Choroid plexus epithelial cell (primary cell): ENCODE results near the gene PPP1R37.
A peak's percentile ranks its signal among the peaks of the same experiment; 100 is the strongest.

Source experiments
- DNase-seq: peaks from one replicate; pipeline ENCODE4 v3.0.0-alpha.2; 2010; ENCODE audit warnings: low read depth
- H3K4me3 ChIP-seq: 2 replicates; pipeline ENCODE4 v1.5.1; 2011; ENCODE audit warnings: low read depth, mild to moderate bottlenecking, control low read depth, low read length, moderate library complexity
- CTCF ChIP-seq: conservative IDR thresholded peaks from 2 replicates; pipeline ENCODE4 v1.5.1; 2011; ENCODE audit warnings: low read depth, mild to moderate bottlenecking, control low read depth, inconsistent platforms, low read length, moderate library complexity

Gene PPP1R37

DNA sequence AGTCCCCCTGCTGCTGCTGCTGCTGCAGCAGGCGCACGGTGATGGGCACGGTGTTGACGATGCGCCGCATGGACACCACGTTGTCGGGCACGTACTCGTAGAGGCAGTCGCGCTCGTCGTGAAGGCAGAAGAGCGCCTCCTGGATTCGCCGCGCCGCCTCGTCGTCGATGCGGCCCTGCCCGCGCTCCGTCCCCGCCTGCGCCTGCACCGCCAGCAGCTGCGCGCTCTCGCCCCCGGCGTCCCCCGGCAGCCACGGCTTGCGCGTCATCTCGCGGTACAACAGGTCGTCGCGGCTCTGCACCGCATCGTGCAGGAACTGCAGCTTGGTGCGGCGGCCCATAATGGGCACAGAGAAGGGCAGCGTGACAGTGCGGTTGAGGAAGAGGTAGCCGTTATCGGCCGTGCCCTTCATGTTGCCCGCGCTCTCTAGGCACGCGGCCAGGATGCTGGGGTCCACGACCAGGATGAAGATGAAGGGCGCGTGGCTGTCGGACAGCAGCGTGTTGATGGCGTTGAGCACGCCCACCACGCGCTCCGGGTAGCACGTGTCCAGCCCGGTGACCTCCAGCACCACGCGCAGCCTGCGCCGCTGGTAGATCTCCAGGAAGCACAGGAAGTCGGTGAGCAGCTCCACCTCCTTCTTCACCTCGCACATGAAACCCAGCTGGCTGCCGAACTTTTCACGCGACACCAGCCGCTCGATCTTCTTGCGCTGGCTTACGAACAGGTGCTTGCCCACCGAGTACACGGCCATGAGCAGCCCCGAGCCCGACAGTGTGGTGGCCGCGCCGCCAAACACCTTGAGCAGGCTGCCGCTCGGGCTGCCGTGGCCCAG lies 59.7 kb downstream of the PPP1R37 start:
- peak; percentile 2 for TF ChIP-seq CTCF
- H3K4me3 ChIP-seq, result no peak overlapping the region
- peak; percentile 78 for DNase-seq

- no peak overlapping the region for H3K4me3 ChIP-seq
- peak; percentile 75 for DNase-seq
Observed at GRCh38 chr19:45153339-45154063, 60.5 kb downstream of the PPP1R37 start.

DNA sequence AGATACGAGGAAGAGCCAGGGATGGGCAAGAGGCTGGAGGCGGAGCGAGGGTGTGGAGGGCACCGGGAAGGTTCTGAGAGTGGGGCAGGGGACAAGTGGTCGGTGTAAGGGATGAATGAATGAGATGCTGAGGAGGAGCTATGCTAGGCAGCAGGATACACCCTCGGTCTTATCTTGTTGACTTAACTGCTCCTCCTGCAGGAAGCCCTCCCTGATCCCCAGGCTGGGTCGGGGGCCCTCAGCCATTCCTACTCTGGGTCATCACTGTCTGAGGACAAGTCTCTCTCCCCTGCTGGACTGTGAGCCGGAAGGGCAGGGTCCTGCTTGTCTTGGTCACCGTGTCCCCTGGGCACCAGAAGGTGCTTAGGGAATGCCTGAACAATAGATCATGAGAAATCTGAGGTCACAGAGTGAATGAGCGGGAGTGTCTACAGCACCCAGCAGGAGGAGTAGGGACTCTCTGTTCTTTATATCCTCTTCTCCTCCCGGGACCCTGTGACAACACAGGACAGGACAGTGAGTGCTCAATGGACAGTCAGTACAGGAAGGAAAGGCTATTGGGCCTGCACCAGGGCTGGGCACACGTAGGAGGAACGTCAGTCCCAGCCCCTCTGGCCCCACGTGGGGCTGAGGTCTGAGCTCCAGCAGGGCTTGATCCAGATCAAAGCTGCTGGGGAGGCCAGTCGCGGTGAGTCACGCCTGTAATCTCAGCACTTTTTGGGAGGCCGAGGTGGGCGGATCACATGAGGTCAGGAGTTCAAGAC lies 61.3 kb downstream of the PPP1R37 start:
- H3K4me3 ChIP-seq, result no peak overlapping the region
- TF ChIP-seq CTCF, result peak; percentile 11
- peak; percentile 96 for DNase-seq

More at GRCh38 chr19:45153339-45154063, 60.5 kb downstream of the PPP1R37 start:
- no peak for TF ChIP-seq CTCF

DNA sequence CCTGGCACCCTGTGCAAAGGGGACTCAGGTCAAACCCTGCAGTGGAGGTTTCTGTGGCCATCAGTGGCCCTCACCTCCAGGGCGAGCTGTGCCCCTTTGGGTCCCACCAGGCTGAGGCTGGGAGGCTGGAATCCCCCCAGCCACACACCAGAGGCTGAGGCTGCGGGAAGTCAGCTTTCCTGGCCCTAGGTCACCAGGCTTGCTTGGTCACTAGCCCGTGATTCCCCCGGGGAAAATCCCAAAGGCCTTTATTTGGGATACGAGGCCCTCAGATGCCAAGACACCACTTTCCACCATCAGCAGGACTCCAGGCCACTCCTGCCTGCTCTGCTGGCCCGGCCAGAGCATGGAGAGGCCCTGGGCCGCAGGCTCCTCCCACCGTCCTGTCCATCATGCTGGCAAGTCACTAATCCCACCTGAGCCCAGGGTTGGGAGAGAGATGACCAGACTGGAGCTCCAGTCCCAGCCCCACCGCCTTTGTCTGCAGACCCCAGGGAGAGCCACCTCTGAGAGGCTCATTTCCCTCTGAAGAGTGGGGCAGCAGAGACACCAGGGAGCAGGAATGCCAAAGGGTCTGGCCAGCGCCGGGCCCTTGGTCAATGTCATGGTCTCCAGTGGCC lies 63.1 kb downstream of the PPP1R37 start:
- no peak for DNase-seq
- no peak overlapping the region for H3K4me3 ChIP-seq
- TF ChIP-seq CTCF, result no peak

DNA sequence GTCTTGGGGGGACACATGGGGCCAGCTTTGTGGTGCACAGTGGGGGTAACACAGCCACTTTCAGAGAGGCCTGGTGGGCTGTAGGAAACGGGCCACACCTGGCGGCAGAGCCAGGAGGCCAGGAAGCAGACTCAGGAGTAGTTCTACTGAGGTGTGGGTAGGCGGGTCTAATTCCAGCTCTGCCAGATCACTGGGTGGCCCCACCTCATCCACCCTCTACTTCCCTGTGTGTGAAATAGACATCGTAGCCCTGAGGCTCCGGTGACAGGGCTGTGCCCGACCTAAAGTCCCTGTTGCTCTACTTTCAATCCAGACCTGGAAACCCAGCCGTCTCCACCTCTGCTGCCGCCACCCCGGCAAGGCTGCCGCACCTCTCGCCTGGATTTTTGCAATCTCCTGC lies 63.8 kb downstream of the PPP1R37 start:
- H3K4me3 ChIP-seq, result no peak overlapping the region
- no peak for TF ChIP-seq CTCF
- DNase-seq, result no peak

- TF ChIP-seq CTCF, result no peak
- no peak for DNase-seq
- H3K4me3 ChIP-seq, result no peak overlapping the region
Observed at GRCh38 chr19:45158503-45159209, 65.7 kb downstream of the PPP1R37 start.
